ENCODE measurements around the gene TP53I3. TPM values are rescaled to one million over a fixed set of nuclear protein-coding genes. Genes with fewer than 3 reads are reported as not detected.

Gene TP53I3
- total RNA-seq, 1 donor from 2014 or later: 69.6 TPM

DNA sequence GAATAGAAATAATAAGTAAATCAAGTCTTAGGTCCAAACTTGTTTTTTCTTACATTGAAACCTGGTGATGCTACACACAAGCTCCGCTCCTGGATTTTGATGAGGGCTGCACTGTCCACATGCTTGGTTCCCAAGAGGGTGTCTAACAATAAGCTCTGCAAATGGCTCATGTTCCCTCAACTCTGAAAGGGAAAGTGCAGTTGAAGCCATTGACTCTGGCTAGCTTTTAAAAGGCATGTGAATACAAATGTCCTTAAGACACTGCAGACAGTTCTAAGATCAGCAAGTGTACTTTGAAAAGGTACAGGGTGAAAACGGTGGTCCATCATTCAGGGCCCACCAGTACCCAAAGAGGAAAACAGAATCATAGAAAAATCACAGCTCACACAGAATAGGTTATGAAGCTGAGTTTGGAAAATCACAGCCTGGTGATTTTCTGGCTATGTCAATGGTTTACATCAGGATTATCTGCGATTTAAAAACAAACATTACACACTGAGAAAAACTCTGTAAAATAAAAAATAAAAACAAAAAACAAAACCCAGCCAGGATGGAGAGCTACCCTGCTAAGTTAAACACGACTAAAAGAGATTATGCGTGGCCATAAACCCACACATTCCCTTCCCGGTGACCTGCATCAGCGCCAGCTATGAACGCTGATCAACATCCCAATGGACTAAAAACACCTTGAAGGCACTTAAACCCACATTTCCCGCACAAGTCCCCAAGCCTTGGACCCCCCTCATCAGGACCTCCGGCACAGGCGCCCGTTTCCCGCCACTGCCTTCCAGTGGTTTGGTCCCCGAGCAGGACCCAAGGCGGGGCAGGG, 37.9 kb upstream of the TP53I3 start:
- H3K27me3 ChIP-seq (ENCODE audit: control insufficient read depth, insufficient read depth, low read length): no peaks in the 10 kb centered on the region
- TF ChIP-seq, protein P1, sequence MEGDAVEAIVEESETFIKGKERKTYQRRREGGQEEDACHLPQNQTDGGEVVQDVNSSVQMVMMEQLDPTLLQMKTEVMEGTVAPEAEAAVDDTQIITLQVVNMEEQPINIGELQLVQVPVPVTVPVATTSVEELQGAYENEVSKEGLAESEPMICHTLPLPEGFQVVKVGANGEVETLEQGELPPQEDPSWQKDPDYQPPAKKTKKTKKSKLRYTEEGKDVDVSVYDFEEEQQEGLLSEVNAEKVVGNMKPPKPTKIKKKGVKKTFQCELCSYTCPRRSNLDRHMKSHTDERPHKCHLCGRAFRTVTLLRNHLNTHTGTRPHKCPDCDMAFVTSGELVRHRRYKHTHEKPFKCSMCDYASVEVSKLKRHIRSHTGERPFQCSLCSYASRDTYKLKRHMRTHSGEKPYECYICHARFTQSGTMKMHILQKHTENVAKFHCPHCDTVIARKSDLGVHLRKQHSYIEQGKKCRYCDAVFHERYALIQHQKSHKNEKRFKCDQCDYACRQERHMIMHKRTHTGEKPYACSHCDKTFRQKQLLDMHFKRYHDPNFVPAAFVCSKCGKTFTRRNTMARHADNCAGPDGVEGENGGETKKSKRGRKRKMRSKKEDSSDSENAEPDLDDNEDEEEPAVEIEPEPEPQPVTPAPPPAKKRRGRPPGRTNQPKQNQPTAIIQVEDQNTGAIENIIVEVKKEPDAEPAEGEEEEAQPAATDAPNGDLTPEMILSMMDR (IDR thresholded peaks at IDR 0.05; ENCODE audit: insufficient read depth, low read length, poor library complexity, severe bottlenecking): no peak
- H3K4me3 ChIP-seq (ENCODE audit: low read depth, low read length): peak overlapping the region; percentile 69
- DNase-seq (ENCODE audit: low read depth): no peak
- no peaks in the 10 kb centered on the region for H3K36me3 ChIP-seq (ENCODE audit: control insufficient read depth, insufficient read depth, low read length)

DNA sequence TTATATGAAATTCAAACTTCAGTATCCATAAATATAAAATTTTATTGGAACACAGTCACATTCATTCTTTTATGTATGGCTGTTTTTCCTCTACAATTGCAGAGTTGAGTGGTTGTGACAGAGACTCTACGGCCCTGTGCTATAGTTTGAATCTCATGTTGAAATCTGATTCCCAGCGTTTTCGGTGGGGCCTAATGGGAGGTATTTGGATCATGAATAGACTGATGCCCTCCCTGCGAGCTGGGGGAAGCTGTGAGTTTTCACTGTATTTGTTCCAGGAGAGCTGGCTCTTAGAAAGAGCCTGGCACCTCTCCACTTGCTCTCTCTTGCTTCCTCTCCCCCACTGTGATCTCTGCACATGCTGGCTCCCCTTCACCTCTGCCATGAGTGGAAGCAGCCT, 36.8 kb upstream of the TP53I3 start:
- no peak for DNase-seq (ENCODE audit: low read depth)
- Histone ChIP-seq H3K27me3 (ENCODE audit: control insufficient read depth, insufficient read depth, low read length) (no peaks in the 10 kb centered on the region), H3K4me3 (ENCODE audit: low read depth, low read length) (no peak overlapping the region), H3K36me3 (ENCODE audit: control insufficient read depth, insufficient read depth, low read length) (no peaks in the 10 kb centered on the region)
- TF ChIP-seq, protein P1 (IDR thresholded peaks at IDR 0.05; ENCODE audit: insufficient read depth, low read length, poor library complexity, severe bottlenecking): no peak

DNA sequence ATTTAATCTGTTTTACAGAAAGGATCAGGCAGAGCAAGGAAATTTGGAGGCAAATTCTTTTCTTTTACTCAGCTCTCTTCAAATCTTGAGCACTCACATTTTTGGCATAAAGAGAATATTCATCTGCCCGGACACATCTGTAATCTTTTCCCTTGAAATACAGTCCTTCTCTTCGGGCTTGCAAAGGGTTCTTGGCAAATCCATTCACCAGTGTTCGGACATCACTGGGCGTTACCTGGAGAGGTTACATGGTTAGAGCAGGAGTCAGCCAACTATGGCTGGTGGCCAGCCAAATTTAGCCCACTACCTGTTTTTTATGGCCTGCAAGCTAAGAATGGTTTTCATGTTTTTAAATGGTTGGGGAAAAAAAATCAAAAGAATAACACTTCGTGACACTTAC, 36.4 kb upstream of the TP53I3 start:
- TF ChIP-seq, protein P1 (IDR thresholded peaks at IDR 0.05; ENCODE audit: insufficient read depth, low read length, poor library complexity, severe bottlenecking): no peak
- no peak for DNase-seq (ENCODE audit: low read depth)
- Histone ChIP-seq H3K4me3 (ENCODE audit: low read depth, low read length) (no peak overlapping the region), H3K27me3 (ENCODE audit: control insufficient read depth, insufficient read depth, low read length) (no peaks in the 10 kb centered on the region), H3K36me3 (ENCODE audit: control insufficient read depth, insufficient read depth, low read length) (no peaks in the 10 kb centered on the region)

DNA sequence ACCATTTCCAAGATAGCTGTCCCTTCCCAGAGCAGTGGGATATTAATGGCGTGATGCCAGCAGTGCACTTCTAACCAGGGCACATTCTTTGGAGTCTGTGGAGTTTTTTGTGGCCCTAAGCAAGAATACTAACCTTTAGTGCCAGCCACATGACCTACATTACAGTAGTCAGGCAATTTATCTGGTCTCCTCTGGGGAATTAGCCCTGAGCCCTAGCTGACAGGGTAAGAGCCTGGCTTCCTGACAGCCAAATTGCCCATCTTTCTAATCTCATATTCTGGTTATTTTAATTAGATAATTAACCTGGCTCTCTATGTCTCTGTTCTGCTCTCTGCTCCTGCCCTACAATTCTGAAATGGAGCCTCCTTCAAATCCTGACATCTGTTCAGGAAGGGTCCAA, 33.3 kb upstream of the TP53I3 start:
- Histone ChIP-seq H3K27me3 (ENCODE audit: control insufficient read depth, insufficient read depth, low read length) (no peaks in the 10 kb centered on the region), H3K4me3 (ENCODE audit: low read depth, low read length) (no peak overlapping the region), H3K36me3 (ENCODE audit: control insufficient read depth, insufficient read depth, low read length) (no peaks in the 10 kb centered on the region)
- TF ChIP-seq, protein P1 (IDR thresholded peaks at IDR 0.05; ENCODE audit: insufficient read depth, low read length, poor library complexity, severe bottlenecking): no peak
- no peak for DNase-seq (ENCODE audit: low read depth)

DNA sequence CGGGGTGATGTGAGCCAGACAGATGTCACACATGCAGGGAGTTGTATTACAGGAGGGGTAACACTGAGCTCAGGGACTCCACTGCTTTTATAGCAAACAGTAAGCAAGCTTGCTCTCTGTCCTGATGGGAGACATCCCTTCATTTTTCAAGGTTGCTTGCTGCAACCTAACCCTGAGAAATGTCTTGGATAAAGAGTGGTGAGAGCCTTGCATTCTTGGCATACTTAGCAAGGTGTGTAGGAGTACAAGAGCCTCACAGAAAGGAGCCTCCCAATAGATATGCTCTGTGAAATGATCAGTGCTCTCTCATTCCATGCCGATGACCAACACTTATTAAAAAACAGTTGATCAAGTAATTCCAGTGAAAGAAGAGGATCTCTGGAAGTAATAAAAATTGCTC, 30.4 kb upstream of the TP53I3 start:
- TF ChIP-seq, protein P1 (IDR thresholded peaks at IDR 0.05; ENCODE audit: insufficient read depth, low read length, poor library complexity, severe bottlenecking): no peak
- DNase-seq (ENCODE audit: low read depth): no peak
- Histone ChIP-seq H3K36me3 (ENCODE audit: control insufficient read depth, insufficient read depth, low read length) (no peaks in the 10 kb centered on the region), H3K4me3 (ENCODE audit: low read depth, low read length) (no peak overlapping the region), H3K27me3 (ENCODE audit: control insufficient read depth, insufficient read depth, low read length) (no peaks in the 10 kb centered on the region)

Data from kidney epithelial cell (primary cell).